HUES64 (cell line): ENCODE results near the gene FAM131C.
"Not testable (repeated sequence)": the region's sequence is repeated elsewhere in the genome, so short reads cannot be mapped to it uniquely, and the experiment has no call there.

ENCODE experiments used
- H3K27ac ChIP-seq: 2 replicates; pipeline ENCODE4 v1.7.0; 2013; ENCODE audit warnings: low read depth, low read length, inconsistent platforms
- H3K27me3 ChIP-seq: 2 replicates; pipeline ENCODE4 v1.6.1; 2013; ENCODE audit warnings: mild to moderate bottlenecking, low read length; ENCODE audit not compliant: insufficient read depth
- H3K36me3 ChIP-seq: 2 replicates; pipeline ENCODE4 v1.6.1; 2013; ENCODE audit warnings: mild to moderate bottlenecking, low read length; ENCODE audit not compliant: insufficient read depth
- H3K4me1 ChIP-seq: 2 replicates; pipeline ENCODE4 v1.6.1; 2013; ENCODE audit warnings: mild to moderate bottlenecking, low read length, moderate library complexity; ENCODE audit not compliant: insufficient read depth
- H3K4me3 ChIP-seq: 2 replicates; pipeline ENCODE4 v1.5.1; 2013; ENCODE audit warnings: mild to moderate bottlenecking, low read length, moderate library complexity
- H3K9ac ChIP-seq: 2 replicates; pipeline ENCODE4 v1.6.1; 2013; ENCODE audit warnings: mild to moderate bottlenecking, low read depth, low read length
- H3K9me3 ChIP-seq: 2 replicates; pipeline ENCODE4 v1.6.1; 2013; ENCODE audit warnings: low read depth, low read length; ENCODE audit not compliant: insufficient read depth
- WGBS: fragments of 150-250, 120-280 bp; methylation state at CpG from one replicate; pipeline ENCODE4 v1.1.7; 2013; ENCODE audit warnings: missing lambda C conversion rate; 5-methylcytosine and 5-hydroxymethylcytosine counted together

FAM131C gene

GRCh38 chr1:16043521-16043920 lies 29.9 kb downstream of the FAM131C start, which contains the start of gene CLCNKB:
Gene CLCNKB (plus strand): TSS chr1:16043782. CDS start chr1:16044493, 711 bp downstream.
- 90% methylated on average over 7 of the region's 7 CpGs for WGBS

DNA sequence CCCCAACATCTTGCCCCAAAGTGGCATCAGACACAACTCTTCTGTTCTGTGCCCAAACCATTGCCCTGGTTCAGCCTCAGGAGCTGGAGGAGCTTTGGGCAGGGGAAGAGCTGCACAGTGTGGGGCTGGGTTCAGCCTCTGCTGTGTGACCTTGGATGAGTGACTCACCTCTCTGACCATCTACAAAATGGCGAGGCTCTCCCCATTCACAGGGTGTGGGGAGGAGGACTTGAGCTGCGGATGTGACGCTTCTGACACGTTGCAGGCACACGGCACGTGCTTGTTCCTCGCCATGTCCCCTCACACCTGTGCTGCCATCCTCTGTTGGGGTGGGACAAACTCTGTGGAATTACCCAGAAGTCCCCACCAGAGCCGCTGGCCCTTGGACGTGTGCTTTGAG lies 30.8 kb downstream of the FAM131C start:
- H3K4me1 ChIP-seq, H3K36me3 ChIP-seq, H3K4me3 ChIP-seq, H3K9ac ChIP-seq, H3K27ac ChIP-seq, H3K9me3 ChIP-seq, H3K27me3 ChIP-seq: not testable (repeated sequence)
- WGBS: 87% methylated on average over 8 of the region's 9 CpGs

More at GRCh38 chr1:16043521-16043920, 29.9 kb downstream of the FAM131C start, which contains the start of gene CLCNKB:
- no peaks in the 10 kb centered on the region for H3K27me3 ChIP-seq
- no peaks in the 10 kb centered on the region for H3K36me3 ChIP-seq
- no peak within 1 kb of the TSS for H3K9ac ChIP-seq
- no peaks in the 10 kb centered on the region for H3K9me3 ChIP-seq
- H3K27ac ChIP-seq: no peak within 1 kb of the TSS
- no peak within 1 kb of the TSS for H3K4me3 ChIP-seq
- no peaks in the 10 kb centered on the region for H3K4me1 ChIP-seq

DNA sequence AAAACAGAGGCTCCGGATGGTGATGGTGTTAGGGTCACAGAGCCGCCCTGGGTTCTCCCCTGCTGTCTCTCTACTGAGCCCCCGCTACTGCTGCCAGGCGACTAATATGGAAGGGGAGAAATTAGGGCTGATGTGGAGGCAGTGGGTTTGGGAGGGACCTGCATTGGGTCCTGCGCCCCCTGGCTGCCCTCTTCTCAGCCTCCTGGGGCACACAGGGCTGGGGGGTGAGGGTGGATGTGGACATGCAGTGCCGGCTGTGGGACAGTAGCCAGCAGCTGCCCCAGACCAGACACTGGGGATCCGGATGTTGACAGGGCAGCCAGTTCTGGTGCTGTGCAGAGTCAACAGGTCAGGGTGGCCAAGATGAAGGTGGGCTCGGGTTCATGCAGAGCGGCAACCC lies 31.4 kb downstream of the FAM131C start:
- WGBS: 91% methylated on average over 9 of the region's 9 CpGs
- Histone ChIP-seq H3K4me1 (no peaks in the 10 kb centered on the region), H3K36me3 (no peaks in the 10 kb centered on the region), H3K4me3 (no peak overlapping the region), H3K27ac (no peak overlapping the region), H3K27me3 (no peaks in the 10 kb centered on the region), H3K9ac (no peak overlapping the region), H3K9me3 (no peaks in the 10 kb centered on the region)

DNA sequence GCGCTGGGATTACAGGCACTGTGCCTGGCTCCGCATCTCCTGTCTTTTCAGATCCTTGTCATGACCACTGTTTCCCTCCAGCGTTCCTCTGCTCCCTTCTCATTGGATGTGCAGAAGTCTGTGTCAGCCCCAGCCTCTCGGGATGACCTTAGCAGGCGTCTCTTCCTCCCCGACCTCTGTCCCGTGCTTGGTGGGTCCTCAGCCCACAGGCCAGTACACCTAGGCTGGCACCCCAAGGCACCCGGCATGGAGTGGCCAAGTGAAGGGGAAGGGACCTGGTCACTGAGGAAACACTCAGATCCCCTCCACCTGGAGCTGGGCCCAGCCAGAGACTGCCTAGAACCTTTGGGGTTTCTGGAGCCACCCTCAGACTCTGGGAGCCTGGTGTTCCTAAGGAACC lies 32.3 kb downstream of the FAM131C start:
- 89% methylated on average over 8 of the region's 8 CpGs for WGBS
- H3K9me3 ChIP-seq: no peaks in the 10 kb centered on the region

GRCh38 chr1:16039871-16040270 lies 33.6 kb downstream of the FAM131C start:
- H3K9me3 ChIP-seq: not testable (repeated sequence)

More for the DNA sequence above, 32.3 kb downstream of the FAM131C start:
- no peaks in the 10 kb centered on the region for H3K27me3 ChIP-seq
- no peak overlapping the region for H3K4me3 ChIP-seq
- no peak overlapping the region for H3K27ac ChIP-seq
- H3K4me1 ChIP-seq: no peaks in the 10 kb centered on the region
- H3K9ac ChIP-seq: no peak overlapping the region
- H3K36me3 ChIP-seq: no peaks in the 10 kb centered on the region

DNA sequence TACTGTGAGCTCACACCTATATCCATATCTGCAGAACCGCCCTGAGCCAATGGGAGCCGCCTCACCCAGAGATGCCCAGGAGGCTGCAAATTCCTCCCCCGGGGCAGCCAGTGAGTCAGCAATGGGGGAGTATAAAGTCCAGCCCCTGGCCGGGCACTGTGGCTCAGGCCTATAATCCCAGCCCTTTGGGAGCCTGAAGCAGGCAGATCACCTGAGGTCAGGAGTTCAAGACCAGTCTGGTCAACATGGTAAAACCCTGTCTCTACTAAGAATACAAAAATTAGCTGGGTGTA lies 34.9 kb downstream of the FAM131C start:
- WGBS: 67% methylated on average over 4 of the region's 4 CpGs
- H3K27me3 ChIP-seq: no peaks in the 10 kb centered on the region
- H3K36me3 ChIP-seq: no peaks in the 10 kb centered on the region
- H3K27ac ChIP-seq: no peak overlapping the region
- no peak overlapping the region for H3K9ac ChIP-seq
- no peak overlapping the region for H3K4me3 ChIP-seq
- no peaks in the 10 kb centered on the region for H3K4me1 ChIP-seq
- no peaks in the 10 kb centered on the region for H3K9me3 ChIP-seq

More at GRCh38 chr1:16039871-16040270, 33.6 kb downstream of the FAM131C start:
- not testable (repeated sequence) for H3K9ac ChIP-seq, H3K27ac ChIP-seq, H3K36me3 ChIP-seq, H3K4me1 ChIP-seq, H3K4me3 ChIP-seq, H3K27me3 ChIP-seq
- 89% methylated on average over 8 of the region's 8 CpGs for WGBS

- not testable (repeated sequence) for H3K36me3 ChIP-seq, H3K27me3 ChIP-seq, H3K4me3 ChIP-seq, H3K9ac ChIP-seq, H3K9me3 ChIP-seq, H3K27ac ChIP-seq, H3K4me1 ChIP-seq
- 94% methylated on average over 8 of the region's 11 CpGs for WGBS
These were observed 37.0 kb downstream of the FAM131C start for GRCh38 chr1:16036461-16036860.

- not testable (repeated sequence) for H3K4me1 ChIP-seq, H3K27ac ChIP-seq, H3K4me3 ChIP-seq, H3K27me3 ChIP-seq, H3K9me3 ChIP-seq, H3K9ac ChIP-seq, H3K36me3 ChIP-seq
- 57% methylated on average over 7 of the region's 7 CpGs for WGBS
These were observed 40.3 kb downstream of the FAM131C start for GRCh38 chr1:16033103-16033632.

DNA sequence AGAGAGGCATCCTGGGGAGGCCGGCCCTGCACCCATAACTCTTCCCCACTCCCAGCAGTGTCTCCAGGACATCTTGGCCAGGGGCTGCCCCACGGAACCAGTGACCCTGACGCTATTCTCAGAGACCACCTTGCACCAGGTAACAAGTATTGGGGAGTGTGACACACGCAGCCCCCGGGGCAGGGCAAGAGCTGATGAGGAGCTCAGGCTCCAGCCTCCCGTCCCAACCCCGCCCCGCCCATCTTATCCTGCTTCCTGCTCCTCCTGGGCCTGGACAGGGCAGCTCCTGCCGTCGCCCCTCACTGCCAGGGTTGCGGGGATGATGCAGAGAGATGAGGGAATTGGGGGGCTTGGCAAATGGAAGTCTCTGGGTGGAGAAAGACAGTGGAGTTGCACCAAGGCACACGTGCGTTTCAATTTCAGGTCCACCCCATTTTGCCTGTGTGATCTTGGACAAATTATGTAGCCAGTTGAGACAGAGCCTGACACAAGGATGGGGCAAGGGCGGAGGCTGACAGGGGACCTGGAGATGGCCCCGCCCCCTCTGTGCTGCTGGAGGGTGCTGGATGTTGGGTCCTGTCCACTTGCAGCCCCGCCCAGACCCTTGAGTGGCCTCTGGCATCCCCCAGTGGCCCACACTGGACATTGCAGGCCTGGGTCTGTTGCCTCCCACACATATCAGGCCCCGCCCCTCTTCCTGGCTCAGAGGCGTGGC lies 40.9 kb downstream of the FAM131C start:
- Histone ChIP-seq H3K27me3 (0 out of 2 replicates have a peak, but pooled peaks cover 2% of the 10 kb centered on the region), H3K27ac (no peak overlapping the region), H3K4me1 (no peaks in the 10 kb centered on the region), H3K4me3 (no peak overlapping the region), H3K9ac (no peak overlapping the region), H3K36me3 (no peaks in the 10 kb centered on the region), H3K9me3 (no peaks in the 10 kb centered on the region)
- 60% methylated on average over 18 of the region's 18 CpGs for WGBS

GRCh38 chr1:16031551-16031950 lies 41.9 kb downstream of the FAM131C start:
- Histone ChIP-seq H3K4me3 (no peak overlapping the region), H3K4me1 (no peaks in the 10 kb centered on the region), H3K27ac (no peak overlapping the region), H3K9me3 (no peaks in the 10 kb centered on the region), H3K9ac (no peak overlapping the region), H3K36me3 (no peaks in the 10 kb centered on the region), H3K27me3 (0 out of 2 replicates have a peak, but pooled peaks cover 3% of the 10 kb centered on the region)
- 85% methylated on average over 8 of the region's 8 CpGs for WGBS

DNA sequence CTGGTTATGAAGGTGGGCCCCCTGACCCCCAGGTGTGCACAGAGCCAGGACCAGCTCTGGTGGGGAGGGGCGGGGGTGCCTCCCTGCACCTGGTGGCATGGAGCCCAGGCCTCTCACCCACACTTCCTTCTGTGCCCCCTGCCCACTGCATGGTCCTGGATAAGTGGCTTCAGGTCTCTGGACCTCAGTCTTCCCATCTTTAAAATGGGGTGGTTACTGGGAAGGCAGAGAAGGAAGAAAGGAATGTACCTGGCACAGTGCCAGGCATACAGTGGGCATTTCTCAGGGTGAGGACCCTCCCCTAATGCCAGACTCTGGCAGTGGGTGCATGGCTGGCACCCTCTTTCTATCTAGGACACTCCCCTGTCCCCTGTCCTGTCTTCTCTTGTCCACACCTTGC lies 44.2 kb downstream of the FAM131C start:
- H3K27ac ChIP-seq: no peak overlapping the region
- no peak overlapping the region for H3K4me3 ChIP-seq
- no peaks in the 10 kb centered on the region for H3K4me1 ChIP-seq
- H3K36me3 ChIP-seq: no peaks in the 10 kb centered on the region
- peaks cover 11% of the 10 kb centered on the region for H3K27me3 ChIP-seq
- H3K9me3 ChIP-seq: no peaks in the 10 kb centered on the region
- WGBS: 71% methylated on average over 1 of the region's 1 CpG
- H3K9ac ChIP-seq: no peak overlapping the region

GRCh38 chr1:16029003-16029268 lies 44.5 kb downstream of the FAM131C start:
- not testable (repeated sequence) for H3K36me3 ChIP-seq, H3K4me3 ChIP-seq, H3K9me3 ChIP-seq, H3K9ac ChIP-seq, H3K4me1 ChIP-seq, H3K27ac ChIP-seq
- 88% methylated on average over 13 of the region's 13 CpGs for WGBS
- H3K27me3 ChIP-seq: peaks cover 11% of the 10 kb centered on the region
